ENCODE measurements around the gene LAYN.

DNA sequence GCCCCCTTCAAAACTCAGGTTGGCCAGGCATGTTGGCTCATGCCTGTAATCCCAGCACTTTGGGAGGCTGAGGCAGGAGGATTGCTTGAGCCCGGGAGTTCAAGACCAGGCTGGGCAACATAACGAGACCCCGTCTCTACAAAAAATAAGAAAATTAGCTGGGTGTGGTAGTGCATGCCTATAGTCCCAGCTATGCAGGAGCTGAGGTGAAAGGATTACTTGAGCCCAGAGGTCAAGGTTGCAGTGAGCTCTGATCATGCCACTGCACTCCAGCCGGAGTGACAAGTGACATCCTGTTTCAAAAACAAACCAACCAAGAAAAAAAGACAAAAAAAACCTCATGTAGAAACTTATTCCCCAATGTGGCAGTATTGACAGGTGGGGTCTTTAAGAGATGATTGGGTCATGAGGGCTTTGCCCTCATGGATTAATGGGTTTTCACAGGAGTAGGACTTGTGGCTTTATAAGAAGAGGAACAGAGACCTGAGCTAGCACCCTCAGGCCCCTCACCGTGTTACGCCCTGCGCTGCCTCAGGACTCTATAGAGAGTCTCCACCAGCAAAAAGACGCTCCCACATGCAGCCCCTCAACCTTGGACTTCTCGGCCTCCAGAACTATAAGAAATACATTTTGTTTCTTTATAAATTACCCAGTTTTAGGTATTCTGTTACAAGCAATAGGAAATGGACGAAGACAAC lies 22.3 kb downstream of the LAYN start:
- TF ChIP-seq ISL1 (CRISPR knock-in tag; IDR thresholded peaks at IDR 0.05): no peak
- TF ChIP-seq, protein P1, sequence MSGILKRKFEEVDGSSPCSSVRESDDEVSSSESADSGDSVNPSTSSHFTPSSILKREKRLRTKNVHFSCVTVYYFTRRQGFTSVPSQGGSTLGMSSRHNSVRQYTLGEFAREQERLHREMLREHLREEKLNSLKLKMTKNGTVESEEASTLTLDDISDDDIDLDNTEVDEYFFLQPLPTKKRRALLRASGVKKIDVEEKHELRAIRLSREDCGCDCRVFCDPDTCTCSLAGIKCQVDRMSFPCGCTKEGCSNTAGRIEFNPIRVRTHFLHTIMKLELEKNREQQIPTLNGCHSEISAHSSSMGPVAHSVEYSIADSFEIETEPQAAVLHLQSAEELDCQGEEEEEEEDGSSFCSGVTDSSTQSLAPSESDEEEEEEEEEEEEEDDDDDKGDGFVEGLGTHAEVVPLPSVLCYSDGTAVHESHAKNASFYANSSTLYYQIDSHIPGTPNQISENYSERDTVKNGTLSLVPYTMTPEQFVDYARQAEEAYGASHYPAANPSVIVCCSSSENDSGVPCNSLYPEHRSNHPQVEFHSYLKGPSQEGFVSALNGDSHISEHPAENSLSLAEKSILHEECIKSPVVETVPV (CRISPR knock-in tag; IDR thresholded peaks at IDR 0.05): no peak
- no peak for TF ChIP-seq ZNF8 (CRISPR knock-in tag; IDR thresholded peaks at IDR 0.05)
- TF ChIP-seq, protein P2, sequence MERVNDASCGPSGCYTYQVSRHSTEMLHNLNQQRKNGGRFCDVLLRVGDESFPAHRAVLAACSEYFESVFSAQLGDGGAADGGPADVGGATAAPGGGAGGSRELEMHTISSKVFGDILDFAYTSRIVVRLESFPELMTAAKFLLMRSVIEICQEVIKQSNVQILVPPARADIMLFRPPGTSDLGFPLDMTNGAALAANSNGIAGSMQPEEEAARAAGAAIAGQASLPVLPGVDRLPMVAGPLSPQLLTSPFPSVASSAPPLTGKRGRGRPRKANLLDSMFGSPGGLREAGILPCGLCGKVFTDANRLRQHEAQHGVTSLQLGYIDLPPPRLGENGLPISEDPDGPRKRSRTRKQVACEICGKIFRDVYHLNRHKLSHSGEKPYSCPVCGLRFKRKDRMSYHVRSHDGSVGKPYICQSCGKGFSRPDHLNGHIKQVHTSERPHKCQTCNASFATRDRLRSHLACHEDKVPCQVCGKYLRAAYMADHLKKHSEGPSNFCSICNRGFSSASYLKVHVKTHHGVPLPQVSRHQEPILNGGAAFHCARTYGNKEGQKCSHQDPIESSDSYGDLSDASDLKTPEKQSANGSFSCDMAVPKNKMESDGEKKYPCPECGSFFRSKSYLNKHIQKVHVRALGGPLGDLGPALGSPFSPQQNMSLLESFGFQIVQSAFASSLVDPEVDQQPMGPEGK (CRISPR knock-in tag; IDR thresholded peaks at IDR 0.05; ENCODE audit: borderline replicate concordance): no peak
- no peak for TF ChIP-seq ZNF70 (CRISPR knock-in tag; IDR thresholded peaks at IDR 0.05)
- TF ChIP-seq, protein P3, sequence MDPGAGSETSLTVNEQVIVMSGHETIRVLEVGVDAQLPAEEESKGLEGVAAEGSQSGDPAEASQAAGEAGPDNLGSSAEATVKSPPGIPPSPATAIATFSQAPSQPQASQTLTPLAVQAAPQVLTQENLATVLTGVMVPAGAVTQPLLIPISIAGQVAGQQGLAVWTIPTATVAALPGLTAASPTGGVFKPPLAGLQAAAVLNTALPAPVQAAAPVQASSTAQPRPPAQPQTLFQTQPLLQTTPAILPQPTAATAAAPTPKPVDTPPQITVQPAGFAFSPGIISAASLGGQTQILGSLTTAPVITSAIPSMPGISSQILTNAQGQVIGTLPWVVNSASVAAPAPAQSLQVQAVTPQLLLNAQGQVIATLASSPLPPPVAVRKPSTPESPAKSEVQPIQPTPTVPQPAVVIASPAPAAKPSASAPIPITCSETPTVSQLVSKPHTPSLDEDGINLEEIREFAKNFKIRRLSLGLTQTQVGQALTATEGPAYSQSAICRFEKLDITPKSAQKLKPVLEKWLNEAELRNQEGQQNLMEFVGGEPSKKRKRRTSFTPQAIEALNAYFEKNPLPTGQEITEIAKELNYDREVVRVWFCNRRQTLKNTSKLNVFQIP (CRISPR knock-in tag; IDR thresholded peaks at IDR 0.05; ENCODE audit: borderline replicate concordance, low read depth): no peak
- TF ChIP-seq ARNTL (CRISPR knock-in tag; IDR thresholded peaks at IDR 0.05; ENCODE audit: borderline replicate concordance, low read depth): no peak
- no peak for TF ChIP-seq ZC3H10 (CRISPR knock-in tag; IDR thresholded peaks at IDR 0.05)
- no peak for TF ChIP-seq ZNF565 (CRISPR knock-in tag; conservative IDR thresholded peaks at IDR 0.05; ENCODE audit: low read depth)
- no peak for TF ChIP-seq BACH2 (CRISPR knock-in tag; IDR thresholded peaks at IDR 0.05; ENCODE audit: borderline replicate concordance)
- no peak for TF ChIP-seq ESRRG (CRISPR knock-in tag; IDR thresholded peaks at IDR 0.05)
